GM10847 (cell line): ENCODE results near the gene NPR3.

ENCODE experiments used
- POLR2A ChIP-seq: IDR thresholded peaks from 2 replicates; pipeline ENCODE4 v1.6.1; 2011; ENCODE audit not compliant: insufficient read length; ENCODE audit errors: extremely low read depth

The NPR3 gene

DNA sequence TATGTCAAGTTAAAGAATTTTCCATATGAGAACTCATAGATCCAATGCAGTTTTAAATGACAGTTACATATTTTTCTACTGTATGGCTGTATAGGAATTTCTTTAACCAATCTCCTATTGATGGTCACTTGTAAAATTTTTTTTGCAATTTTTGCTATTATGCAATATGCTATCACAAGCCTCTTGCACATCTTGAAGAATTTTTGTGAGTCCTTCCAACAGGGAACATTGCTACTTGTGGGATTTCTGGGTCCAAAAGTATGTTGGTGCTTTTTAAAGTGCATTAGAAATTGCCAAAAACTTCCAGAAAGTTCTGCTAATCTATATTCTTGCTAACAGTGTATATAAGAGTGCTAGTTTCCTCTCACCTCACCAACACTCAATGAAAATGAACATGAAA, 65.1 kb downstream of the NPR3 start:
- no peak for TF ChIP-seq POLR2A

DNA sequence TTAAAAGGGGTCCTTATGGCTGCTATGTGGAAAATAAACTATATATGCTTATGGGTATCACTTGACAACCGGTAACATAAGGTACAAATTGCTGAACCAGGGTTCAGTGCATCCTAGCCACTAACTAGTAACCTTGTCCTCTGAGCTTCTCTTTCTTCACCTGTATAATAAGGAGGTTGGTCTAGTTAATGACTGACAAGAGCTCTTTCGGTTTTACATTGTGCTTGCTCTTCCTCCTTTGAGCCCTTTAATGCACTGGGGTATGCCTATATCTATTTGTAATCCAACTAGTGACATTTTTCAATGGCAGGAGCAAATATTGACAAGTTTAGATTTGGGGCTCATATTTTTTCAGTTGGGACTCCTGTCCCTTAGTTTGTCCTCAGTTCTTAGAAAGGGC, 66.1 kb downstream of the NPR3 start:
- no peak for TF ChIP-seq POLR2A

DNA sequence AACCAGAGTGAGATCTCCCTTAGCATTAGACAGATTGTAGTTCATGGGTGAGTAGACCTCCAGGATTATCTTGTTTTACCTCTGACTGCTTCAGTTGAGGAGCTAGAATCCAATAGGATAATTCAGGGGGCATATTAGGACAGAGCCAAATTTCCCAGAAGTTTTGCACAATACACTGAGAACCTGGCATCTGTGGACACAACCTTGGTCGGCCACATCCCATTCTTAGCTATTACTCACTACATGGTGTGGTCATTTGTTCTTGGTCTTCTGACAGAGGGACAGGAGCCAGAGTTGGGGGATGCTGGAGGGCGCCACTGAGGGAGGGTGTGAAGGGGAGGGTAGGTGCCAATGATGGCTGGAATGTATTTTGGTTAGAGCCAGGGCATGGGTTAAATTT, 66.6 kb downstream of the NPR3 start:
- TF ChIP-seq POLR2A = no peak

DNA sequence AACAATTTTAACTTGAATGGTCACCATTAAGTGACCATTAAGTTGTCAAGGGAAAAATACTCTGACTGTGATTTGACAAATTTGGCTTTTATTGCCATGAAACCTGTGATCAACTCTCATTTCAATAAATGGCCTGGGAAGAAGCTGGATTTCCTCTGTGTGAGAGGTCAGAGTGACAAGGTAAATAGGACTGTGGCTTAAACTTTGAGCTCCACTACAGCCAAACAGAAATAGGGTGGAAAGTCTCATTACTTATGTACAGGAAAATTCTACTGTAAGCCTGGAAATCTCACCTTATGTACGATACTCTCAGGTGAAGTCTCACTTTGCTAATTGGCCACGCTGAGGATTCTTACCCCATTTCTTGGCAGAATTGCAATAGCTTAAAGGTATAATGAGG, 67.3 kb downstream of the NPR3 start:
- no peak for TF ChIP-seq POLR2A

DNA sequence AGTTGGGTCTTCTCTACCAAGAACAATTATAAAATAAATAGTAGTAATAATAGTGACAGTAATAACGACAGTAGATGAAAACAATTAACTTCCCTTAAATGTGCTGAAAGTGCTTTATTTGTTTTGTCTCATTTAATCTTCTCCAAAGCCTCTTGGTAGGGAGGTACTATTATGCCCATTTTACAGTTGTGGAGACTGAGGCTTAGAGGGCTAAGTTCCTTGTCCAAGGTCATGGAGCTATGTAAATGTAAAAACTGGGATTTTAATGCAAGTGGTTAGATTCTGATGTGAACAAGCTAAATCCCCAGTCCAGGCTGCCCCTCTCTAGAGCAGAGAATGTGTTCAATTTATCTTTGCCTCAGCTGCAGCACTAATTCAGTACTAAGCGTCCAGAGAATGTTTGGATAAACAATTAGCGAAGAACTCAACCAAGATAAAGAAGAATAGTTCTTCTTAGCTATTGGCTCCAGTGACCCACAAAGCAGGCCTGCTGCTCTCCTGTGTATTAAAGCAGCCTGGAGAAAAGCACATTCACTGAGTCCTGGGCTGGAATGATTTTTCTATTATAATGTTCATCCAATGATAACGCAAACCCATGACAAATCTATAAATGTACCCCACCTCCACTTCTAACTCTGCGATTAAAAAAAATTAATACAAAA, 68.8 kb downstream of the NPR3 start:
- TF ChIP-seq POLR2A = no peak

DNA sequence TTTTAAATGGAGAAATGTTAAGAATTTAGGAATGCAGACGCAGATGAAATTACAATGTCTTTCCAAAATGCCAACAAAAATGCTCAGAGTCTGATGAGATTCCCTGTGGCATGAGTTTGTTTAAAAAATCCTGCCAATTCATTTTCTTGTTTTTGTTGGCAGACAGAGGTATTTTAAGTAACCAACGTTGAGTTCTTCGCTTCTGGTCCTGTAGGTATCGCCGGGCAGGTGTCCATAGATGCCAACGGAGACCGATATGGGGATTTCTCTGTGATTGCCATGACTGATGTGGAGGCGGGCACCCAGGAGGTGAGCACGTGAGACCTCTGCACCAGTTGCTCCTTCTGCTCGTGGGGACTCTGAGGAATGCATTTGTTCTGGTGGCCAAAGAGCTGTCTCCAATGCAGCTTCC, 69.4 kb downstream of the NPR3 start:
- TF ChIP-seq POLR2A = no peak

DNA sequence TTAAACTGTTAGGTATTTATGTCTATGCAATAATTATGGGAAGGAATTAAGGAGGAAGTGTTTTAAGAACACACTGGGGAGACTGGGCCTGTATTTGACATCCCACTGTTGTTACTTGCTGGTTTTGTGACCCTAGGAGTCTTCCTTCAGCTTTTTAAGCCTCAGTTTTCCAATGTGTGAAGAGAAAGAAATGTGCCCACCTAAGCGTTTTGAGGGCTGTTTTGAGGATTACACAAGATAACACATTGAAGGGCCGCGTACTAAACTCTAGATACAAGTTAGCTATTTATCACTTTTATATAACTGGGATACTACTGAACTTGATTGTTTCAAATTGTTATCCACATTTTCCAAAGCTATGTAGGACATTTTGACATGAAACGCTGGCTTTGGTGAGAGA, 72.5 kb downstream of the NPR3 start:
- TF ChIP-seq POLR2A = no peak

DNA sequence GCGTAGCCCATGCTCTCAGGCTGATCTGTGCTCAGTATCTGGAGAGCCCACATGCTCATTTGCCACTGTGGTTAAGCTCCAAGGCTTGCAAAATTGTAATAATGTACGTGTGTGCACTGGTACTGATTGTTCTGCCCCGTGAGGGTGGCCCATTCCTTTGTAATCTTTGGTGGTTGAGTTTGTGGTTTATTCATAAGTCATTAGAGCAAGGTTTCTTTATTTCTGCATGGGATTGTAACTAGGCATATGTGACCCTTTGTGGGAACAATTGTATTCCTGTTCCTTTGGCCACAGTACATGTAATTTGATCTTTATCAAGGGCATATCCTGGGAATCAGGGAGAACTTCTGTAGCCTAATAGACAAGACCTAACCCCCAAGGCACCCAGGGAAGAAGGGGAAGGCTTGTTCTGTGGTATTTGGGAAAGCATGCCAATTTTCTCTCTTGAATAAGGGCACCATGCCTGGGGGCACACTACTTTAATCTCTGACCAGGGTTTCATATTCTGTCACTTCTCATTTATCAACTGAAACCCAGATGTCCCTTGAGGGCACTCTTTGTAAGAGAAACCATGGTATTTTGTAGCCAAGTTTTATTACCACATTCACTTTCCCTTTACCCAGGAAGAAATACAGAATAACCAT, 74.6 kb downstream of the NPR3 start:
- TF ChIP-seq POLR2A = no peak

DNA sequence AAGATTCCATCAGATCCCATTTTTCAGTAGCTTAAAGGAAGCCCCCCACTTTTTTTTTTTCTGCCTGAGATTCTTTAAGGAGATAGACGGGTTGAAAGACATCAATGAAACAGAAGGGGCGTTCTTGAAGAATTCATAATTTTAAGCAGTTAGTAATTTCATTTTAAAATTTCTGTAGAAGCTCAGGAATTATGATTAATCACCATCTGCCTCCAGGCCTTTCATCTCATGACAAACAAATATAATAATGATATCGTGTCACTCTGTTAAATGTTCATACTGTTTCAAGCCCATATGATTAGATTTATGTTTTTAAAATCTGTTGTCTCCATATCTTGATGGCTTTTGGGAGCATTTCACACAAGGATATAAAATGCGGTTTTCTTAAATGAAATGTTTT, 75.2 kb downstream of the NPR3 start:
- no peak for TF ChIP-seq POLR2A

DNA sequence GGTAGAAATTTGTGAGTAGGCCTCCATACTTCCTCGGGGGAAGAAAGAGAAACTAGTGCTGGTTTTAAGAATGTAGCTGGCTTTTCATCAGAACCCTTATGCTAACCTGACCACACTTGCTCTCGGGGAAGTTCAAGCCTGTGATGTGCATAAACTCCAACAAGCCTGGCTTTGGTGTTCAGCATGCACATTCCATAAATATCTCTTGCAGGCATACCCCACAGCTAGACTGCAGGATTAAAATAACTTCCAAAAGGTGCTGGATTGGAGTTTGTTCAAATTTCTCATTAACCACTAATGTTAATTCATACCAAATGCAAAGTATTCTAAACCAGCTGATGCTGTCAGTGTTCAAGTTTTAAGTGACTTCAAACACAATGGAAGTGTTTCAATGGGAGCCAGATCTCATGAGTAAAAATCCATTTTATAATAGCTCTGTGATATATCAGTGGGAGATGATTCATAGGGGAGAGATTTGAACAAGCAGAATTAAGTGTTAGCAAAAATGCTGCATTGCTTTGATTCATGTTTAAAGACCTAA, 79.4 kb downstream of the NPR3 start:
- TF ChIP-seq POLR2A = no peak

DNA sequence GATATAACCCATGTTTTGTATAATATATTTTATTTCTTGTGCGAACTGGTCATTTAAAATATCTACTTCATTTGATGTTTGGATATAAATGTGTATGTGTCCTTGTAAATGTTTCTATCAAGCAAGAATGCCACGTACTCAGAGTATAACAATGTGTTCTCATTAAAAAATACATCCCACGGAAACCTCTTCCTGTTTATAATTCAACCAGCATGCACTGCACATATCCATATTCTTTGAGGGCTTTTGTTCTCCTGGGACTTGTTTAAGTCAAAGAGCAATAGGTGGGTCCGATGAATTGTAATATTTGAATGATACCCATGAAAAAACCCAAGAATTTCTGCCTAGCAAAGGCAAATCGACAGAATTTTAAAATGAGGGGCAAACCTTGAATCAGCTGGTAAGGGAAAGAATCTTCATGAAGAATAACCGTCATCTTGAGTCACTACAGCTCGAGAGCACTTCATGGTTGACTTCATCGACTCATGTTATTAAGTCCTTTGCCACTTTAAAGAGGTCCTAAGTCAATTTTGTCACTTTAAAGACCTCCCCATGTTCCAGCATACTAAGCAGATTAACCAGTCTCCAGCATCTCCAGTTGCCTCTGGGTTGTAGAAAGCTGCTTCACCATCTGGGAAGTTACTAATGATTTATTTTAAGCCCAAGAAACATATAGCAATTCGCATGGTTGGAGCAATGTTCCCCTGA, 80.6 kb downstream of the NPR3 start:
- TF ChIP-seq POLR2A = no peak

DNA sequence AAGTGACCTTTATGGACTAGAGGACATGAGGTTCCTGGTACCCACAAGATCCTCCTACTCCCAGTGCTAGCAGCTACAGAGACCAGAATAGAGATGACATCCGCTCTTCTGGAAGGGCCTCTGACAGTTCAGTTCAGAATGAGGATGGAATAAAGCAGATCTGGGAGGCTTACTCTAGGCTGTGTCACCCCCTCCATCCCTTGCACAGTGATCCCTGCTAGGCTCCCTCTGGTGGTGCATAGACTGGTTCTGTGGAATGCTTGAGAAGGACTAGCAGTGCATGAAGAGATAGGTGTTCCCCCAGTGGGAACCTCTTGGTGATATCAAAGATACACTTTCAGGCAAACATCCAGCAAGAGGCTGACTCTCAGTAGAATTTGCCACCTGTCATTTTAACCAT, 83.0 kb downstream of the NPR3 start:
- TF ChIP-seq POLR2A = no peak

DNA sequence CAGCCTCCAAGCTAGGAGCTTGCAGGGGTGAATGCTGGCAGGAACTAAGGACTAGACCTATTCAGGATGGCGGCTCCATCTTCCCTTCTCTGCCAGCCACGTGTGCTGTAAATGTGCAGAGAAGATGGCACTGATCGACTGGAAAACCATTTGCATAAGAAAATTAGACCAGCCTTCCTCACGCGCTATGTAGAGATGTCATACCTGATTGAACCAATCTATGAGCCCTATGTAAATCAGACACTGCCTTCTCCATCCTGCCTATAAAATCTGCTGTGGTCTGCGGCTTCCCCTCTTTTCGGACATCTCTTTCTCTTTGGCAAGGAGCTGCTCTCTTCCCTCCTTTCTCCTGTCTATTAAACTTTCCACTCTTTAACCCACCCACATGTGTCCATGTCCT, 91.6 kb downstream of the NPR3 start:
- no peak for TF ChIP-seq POLR2A

DNA sequence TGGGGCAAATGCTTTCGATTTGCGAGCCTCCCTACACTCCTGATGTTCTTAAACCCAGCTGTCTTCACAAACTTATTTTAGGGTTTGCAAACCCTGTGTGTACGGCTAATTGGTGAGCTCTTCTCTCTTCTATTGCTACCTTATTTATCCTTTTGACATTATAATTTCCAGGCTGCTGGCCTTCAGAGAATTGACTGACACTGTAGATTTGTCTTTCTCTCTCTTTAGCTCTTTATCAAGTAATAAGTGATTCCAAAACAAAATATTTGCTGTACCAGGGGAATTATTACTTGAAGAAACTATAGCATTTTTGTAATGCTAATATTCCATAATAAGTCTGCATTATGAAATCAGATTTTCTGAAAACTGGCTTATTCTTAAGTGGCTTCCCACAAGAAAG, 92.5 kb downstream of the NPR3 start:
- no peak for TF ChIP-seq POLR2A

DNA sequence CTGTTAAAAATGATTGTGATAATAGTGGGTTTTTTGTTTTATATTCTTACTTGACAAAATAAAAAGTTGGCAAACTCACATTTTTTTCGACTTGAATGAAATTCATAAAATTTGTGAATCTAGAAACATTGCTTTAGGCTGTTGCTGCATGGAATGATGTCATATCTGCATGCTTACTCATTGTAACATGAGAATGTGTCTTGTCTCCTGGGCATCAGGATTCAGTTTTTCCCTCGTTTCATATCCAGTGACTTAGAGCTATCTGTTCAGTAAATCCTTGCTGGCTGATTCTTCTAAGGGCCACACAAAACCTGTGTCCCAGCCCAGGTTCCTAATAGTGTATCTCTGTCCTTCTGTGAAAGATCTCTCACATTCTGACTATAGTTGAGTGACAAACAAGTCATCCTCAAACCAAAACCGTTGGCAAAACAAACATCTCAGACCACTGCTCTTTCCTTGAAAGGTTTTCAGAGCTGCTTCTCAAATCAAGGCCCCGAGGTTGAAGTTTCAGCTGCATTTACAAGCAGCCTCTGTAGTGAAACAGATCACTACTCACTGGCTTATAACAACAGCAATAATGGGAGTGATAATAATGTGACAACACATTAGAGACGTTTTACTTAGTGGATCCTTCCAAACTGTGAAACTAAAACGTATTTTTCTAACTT, 95.0 kb downstream of the NPR3 start:
- TF ChIP-seq POLR2A = no peak

DNA sequence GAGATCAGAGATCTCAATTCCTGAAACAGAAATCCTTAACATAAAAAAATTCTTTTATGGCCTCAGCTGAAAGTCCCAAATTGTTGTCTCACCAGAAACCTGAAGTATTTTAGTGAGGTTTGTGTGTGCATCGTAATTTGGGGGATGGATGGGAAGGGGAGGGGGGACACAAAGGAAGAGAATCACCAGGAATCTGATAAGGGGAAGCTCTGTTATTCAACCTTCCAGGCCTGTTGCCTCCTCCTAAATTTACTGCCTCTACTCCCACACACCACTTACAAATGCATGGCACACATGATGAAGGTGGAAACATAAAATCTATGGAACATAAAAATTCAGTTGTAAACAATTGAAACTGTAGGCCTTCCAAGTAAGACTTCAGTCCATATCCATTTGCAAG, 97.7 kb downstream of the NPR3 start:
- TF ChIP-seq POLR2A = no peak
